IPS-18a (cell line): Measurements from ENCODE around the gene STUM.
A peak's percentile ranks its signal among the peaks of the same experiment; 100 is the strongest.

Source experiments
- H3K27ac ChIP-seq: one replicate; pipeline ENCODE4 v1.5.1; 2013; ENCODE audit warnings: low read length
- H3K27me3 ChIP-seq: one replicate; pipeline ENCODE4 v1.6.1; 2013; ENCODE audit warnings: mild to moderate bottlenecking, low read length; ENCODE audit not compliant: control insufficient read depth, insufficient read depth
- H3K36me3 ChIP-seq: one replicate; pipeline ENCODE4 v1.6.1; 2013; ENCODE audit warnings: low read depth, low read length; ENCODE audit not compliant: control insufficient read depth
- H3K4me1 ChIP-seq: one replicate; pipeline ENCODE4 v1.6.1; 2013; ENCODE audit warnings: low read depth, low read length; ENCODE audit not compliant: control insufficient read depth
- H3K4me3 ChIP-seq: one replicate; pipeline ENCODE4 v1.5.1; 2013; ENCODE audit warnings: low read length
- H3K9ac ChIP-seq: one replicate; pipeline ENCODE4 v1.6.1; 2013; ENCODE audit warnings: mild to moderate bottlenecking, low read length, moderate library complexity
- H3K9me3 ChIP-seq: one replicate; pipeline ENCODE4 v1.6.1; 2013; ENCODE audit warnings: low read depth, low read length; ENCODE audit not compliant: control insufficient read depth

STUM gene

DNA sequence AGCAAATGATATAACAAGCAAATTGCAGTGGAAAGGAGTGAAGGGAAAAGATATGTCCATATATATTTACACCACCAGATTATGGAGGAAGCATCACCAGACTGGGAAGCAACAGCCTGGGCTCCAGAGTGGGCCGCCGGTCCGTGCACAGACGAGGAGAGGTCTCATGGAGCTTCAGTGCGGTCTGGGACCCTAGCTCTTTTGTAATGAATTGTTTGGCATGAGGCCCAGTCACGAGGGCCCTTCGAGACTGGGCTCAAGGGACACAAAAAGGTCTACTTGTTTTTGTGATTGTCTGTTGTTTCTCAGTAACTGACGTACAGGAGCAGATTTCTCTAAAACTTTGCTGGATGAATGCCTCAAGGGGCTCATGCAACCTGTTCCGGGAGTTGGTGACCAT lies 12.9 kb upstream of the STUM start:
- Histone ChIP-seq H3K4me3 (no peak overlapping the region), H3K9ac (no peak overlapping the region), H3K36me3 (no peaks in the 10 kb centered on the region), H3K4me1 (peaks cover 11% of the 10 kb centered on the region), H3K27me3 (no peaks in the 10 kb centered on the region), H3K27ac (no peak overlapping the region), H3K9me3 (no peaks in the 10 kb centered on the region)

DNA sequence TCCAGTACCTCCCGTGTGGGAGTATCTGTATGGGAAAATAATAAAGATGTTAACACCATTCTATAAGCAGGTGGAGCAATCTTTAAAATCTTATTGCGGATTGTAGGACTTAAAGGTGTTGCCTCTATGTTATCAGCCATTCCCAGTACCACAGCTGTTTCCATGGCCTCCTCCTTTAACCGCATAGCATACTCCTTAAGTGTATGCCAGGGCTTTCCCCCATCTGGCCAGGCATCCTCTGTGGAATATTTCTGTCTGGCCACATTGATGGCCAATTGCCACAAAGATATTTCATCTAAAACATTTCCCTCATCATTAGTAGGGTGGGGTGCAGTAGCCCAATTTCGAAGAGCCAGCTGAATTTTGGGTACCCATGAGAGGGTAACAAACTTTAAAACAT lies 7.3 kb upstream of the STUM start:
- Histone ChIP-seq H3K4me1 (no peaks in the 10 kb centered on the region), H3K36me3 (no peaks in the 10 kb centered on the region), H3K27ac (no peak overlapping the region), H3K27me3 (peaks cover 11% of the 10 kb centered on the region), H3K9me3 (no peaks in the 10 kb centered on the region), H3K9ac (no peak overlapping the region), H3K4me3 (no peak overlapping the region)

DNA sequence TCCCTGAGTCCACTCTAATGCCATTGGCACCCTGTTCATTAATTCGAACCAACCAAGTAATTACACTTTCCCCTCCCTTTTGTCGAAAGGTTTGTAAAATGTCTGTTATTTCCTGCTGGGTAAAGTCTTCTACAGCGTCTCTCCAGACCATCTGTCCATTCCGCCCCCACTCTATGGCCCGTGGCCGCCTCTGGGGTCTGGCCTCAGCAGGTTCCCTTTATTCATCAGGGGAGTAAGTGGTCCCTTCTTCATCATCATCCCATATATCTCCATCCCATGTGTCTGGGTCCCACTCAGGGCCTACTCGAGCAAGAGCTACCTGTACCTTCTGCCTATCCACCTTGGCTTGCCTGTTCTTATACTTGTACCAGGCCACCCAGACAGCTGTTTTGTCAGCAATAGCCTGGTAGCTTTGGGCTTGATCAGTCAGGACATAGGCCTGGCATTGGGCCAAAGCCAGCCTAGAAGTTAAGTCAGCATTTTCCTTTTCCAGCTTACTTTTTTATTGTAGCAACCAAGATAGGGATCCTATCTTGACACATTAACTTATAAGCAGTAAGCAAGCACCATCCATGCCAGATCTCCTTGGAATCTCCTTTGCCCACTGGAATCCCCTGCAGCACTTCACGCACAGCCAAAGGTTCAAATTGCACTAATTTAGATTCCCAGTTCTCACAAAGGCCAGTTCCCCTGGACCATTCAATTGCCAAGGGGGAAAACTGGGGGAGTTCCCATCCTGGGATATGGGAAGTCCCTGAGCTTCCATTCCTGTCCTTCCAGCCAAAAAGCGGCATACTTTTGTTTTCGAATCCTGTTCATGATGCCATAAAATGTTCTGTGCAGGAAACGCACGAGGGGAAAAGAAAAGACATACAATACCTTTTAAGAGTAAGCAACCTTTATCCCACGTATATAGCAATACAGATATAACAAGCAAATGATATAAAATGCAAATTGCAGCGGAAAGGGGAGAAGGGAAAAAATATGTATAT lies 6.6 kb upstream of the STUM start:
- H3K27ac ChIP-seq: no peak overlapping the region
- peaks cover 17% of the 10 kb centered on the region for H3K27me3 ChIP-seq
- H3K9ac ChIP-seq: no peak overlapping the region
- H3K36me3 ChIP-seq: no peaks in the 10 kb centered on the region
- H3K4me1 ChIP-seq: no peaks in the 10 kb centered on the region
- no peaks in the 10 kb centered on the region for H3K9me3 ChIP-seq
- H3K4me3 ChIP-seq: no peak overlapping the region

DNA sequence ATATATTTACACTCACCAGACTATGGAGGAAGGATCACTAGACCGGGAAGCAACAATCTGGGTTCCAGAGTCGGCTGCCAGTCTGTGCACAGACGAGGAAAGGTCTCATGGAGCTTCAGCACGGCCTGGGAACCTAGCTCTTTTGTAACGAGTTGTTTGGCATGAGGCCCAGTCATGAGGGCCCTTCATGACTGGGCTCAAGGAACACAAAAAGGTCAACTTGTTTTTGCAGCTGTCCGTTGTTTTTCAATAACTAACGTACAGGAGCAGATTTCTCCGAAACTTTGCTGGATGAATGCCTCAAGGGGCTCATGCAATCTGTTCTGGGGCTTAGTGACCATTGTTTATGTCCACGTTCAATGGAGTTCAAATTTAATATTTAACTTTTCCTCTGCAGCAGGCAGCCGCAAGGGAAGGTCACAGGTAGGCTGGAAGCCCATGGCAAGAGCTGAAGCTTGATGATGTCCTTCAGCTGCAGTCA lies 5.9 kb upstream of the STUM start:
- Histone ChIP-seq H3K27me3 (peaks cover 24% of the 10 kb centered on the region), H3K4me1 (no peaks in the 10 kb centered on the region), H3K4me3 (no peak overlapping the region), H3K9me3 (no peaks in the 10 kb centered on the region), H3K36me3 (no peaks in the 10 kb centered on the region), H3K9ac (no peak overlapping the region), H3K27ac (no peak overlapping the region)

DNA sequence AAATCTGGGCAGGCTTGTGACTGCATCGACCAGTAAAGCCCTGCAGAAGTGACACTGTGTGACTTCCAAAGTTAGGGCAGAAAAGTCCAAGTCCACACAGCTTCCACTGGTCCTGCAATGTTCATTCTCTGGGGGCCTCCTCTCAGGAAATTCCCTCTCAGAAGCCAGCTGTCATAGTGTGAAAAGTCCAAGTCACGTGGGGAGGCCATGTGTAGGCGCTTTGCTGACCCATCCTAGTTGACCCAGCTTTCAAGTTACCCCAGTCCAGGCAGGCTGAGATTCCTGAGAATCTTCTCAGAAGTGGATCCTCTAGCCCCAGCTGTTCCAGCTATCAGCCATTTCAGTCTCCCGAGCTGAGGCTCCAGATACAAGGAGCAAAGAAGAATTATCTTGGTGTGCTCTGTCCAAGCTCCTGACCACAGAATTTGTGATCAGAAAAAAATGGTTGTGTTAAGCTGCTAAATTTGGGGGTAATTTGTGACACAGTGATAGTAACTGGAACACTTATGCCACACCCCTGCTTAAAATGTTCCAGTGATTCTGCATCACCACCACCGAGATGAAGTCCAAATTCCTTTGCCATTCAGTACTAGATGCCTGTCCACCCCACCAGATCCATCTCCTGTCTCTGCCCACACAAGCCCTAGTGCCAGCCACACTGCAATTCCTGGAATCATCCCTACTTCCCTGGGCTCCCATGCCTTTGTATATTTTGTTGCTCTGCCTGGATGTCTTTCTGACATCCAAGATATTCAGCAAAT lies 2.5 kb upstream of the STUM start:
- no peaks in the 10 kb centered on the region for H3K36me3 ChIP-seq
- H3K9ac ChIP-seq: no peak overlapping the region
- no peak overlapping the region for H3K4me3 ChIP-seq
- H3K27me3 ChIP-seq: peaks cover 53% of the 10 kb centered on the region
- H3K4me1 ChIP-seq: peaks cover 9% of the 10 kb centered on the region
- no peak overlapping the region for H3K27ac ChIP-seq
- H3K9me3 ChIP-seq: no peaks in the 10 kb centered on the region

DNA sequence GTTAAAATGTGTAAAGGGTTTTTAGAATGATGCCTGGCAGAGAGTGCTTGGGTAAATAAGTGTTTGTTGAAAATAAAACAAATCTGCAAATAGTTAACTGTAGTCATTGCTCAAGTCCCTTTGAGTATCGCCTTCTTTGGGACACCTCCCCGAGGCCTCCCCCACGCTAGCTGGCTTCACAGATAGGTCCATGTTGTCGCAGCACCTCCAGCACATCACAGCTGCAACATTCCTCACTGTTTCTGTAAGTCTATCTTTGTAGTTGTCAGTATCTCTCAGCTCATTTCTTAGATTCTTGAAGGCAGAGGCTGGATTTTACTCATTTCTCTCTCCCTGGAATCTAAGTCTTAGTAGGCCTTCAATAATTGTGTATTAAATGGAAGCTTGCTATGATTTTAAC lies 1.6 kb upstream of the STUM start:
- H3K27me3 ChIP-seq: peaks cover 60% of the 10 kb centered on the region
- H3K9ac ChIP-seq: no peak overlapping the region
- H3K27ac ChIP-seq: no peak overlapping the region
- H3K36me3 ChIP-seq: no peaks in the 10 kb centered on the region
- H3K4me1 ChIP-seq: peaks cover 9% of the 10 kb centered on the region
- no peak overlapping the region for H3K4me3 ChIP-seq
- H3K9me3 ChIP-seq: no peaks in the 10 kb centered on the region

DNA sequence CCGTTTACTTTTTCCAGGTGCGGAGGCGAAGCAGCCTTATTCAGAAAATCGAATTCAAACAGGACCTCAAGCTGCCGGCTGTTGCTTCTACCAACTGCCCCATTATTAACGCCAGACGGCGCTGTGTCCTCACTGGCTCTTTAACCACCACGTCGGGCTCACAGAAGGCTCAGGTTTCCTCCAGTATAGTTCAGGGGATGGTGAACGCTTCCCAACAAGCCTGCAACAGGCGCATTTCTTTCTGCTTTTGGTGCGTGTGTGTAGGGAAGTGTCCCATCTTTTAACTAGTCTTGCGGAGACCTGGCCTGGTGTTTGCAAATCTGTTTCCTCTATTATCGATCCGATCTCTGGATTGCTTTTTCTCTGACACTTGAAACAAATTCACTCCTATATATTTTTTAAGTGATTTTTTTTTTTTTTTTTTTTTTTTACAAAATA lies 791 bp upstream of the STUM start:
- Histone ChIP-seq H3K4me3 (no peak overlapping the region), H3K9ac (no peak overlapping the region), H3K4me1 (peaks cover 9% of the 10 kb centered on the region), H3K27ac (no peak overlapping the region), H3K9me3 (no peaks in the 10 kb centered on the region), H3K36me3 (no peaks in the 10 kb centered on the region), H3K27me3 (peaks cover 60% of the 10 kb centered on the region)

DNA sequence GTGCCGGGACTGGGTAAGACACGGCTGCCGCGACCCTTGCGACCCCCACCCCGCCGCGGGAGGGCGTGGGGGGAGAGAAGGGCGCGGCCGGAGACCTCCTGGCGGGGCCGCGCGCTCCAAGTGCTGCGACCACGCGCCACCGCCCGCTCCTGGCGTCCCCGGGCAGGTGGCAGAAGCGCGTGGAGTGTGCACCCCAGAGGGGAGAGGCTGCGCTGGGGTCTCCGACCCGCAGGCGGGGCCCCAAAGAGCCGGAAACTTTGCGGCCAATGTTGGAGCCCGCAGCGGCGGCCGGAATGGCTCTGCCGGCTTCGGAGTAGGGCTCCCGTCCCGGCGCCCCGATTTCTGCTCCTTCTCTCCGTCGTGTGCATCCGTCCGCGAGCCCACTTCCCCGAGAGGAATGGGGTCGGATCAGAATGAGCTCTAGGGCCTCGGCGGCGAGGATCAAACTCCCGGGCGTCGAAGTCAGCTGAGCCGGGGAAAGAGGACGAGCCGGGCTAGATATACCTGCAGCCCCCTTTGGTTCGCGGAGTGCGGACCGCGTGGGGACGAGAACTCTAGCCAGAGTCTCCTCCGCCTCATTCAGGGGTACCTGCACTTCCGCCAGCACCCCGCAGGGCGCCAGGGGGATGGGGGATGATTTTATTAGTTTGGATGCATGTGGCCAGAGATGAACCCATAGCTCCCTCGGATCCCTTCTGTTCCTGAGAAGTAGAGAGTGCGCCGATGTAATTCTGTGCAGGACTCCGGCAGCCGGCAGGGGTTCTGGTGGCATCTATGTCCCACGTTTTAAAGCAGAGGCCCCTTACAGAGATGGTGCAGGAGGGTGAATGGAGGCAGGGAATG lies 751 bp downstream of the STUM start:
- no peaks in the 10 kb centered on the region for H3K36me3 ChIP-seq
- H3K9me3 ChIP-seq: no peaks in the 10 kb centered on the region
- no peak overlapping the region for H3K9ac ChIP-seq
- H3K27me3 ChIP-seq: peaks cover 60% of the 10 kb centered on the region
- peaks cover 9% of the 10 kb centered on the region for H3K4me1 ChIP-seq
- H3K4me3 ChIP-seq: peak overlapping the region; percentile 49
- H3K27ac ChIP-seq: no peak overlapping the region

DNA sequence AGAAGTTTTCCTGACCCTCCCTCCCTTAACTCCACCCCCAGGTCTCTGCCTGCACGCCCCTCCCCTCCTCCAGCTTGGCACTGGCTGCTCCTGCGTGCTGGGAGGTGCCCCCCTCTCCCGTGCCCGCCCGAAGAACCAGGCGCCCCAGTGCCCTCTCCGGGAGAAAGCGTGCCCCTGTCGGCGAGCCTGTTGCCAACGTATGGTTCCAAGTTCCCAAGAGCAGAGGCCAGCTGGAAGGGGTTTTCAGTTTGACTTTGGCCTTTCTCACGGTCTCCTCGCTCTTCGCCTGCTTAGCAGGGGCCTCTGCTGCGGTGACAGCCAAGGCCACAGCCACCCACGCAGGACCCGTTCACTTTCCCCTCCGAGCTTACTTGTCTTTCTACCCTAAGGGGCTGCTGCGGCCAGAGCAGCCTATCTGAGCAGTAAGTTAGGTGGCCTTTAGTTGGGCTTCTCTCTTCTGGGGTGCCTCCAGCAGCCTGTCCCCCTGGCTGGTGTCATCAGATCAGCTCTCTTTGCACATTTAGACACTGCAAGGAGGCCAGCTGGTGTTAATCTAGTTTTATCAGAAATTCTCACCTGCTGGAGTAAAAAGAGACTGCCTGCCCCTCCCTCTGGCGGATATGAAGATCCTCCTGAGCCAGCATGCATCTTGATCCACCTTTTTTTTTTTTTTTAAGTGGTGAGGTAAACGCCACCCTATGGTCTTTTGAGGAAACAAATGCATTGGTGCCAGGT lies 1.5 kb downstream of the STUM start:
- Histone ChIP-seq H3K9ac (no peak overlapping the region), H3K27me3 (peaks cover 60% of the 10 kb centered on the region)

DNA sequence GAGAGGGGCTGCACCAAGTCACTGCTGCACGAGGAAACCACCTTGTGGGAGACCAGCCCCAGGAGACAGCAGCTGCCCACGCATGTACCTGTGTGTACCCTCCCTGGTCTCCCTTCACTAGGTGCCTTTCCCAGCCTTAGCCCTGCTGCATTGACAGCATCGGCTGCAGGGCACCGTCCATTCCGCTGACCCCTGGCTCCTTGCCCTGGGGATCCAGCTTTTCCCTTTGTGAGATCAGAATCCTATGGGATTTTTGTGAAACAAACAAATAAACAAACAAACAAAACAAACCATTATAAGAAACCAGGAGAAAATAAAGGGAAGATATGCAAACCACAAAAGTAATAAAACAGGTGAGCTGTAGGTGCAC lies 2.1 kb downstream of the STUM start:
- no peak overlapping the region for H3K9ac ChIP-seq
- no peaks in the 10 kb centered on the region for H3K9me3 ChIP-seq
- H3K27me3 ChIP-seq: peaks cover 56% of the 10 kb centered on the region
- H3K27ac ChIP-seq: no peak overlapping the region
- H3K4me1 ChIP-seq: peaks cover 9% of the 10 kb centered on the region
- H3K4me3 ChIP-seq: no peak overlapping the region
- no peaks in the 10 kb centered on the region for H3K36me3 ChIP-seq

More for the DNA sequence above, 1.5 kb downstream of the STUM start:
- no peaks in the 10 kb centered on the region for H3K36me3 ChIP-seq
- H3K27ac ChIP-seq: no peak overlapping the region
- peak overlapping the region; percentile 49 for H3K4me3 ChIP-seq
- H3K4me1 ChIP-seq: peaks cover 9% of the 10 kb centered on the region
- H3K9me3 ChIP-seq: no peaks in the 10 kb centered on the region
